ENCODE measurements around the gene MPO. TPM values are rescaled to one million over a fixed set of nuclear protein-coding genes. Genes with fewer than 3 reads are reported as not detected.
A peak's percentile ranks its signal among the peaks of the same experiment; 100 is the strongest.

The MPO gene
- total RNA-seq, 1 donor from 2014 or later = not detected

- H3K36me3 ChIP-seq = no peaks in the 10 kb centered on the region
- no peak overlapping the region for H3K27ac ChIP-seq
- no peaks in the 10 kb centered on the region for H3K9me3 ChIP-seq
- no peak for TF ChIP-seq POLR2A (IDR thresholded peaks at IDR 0.05)
- no peak for TF ChIP-seq POLR2AphosphoS5 (IDR thresholded peaks at IDR 0.05; ENCODE audit: insufficient read depth in 1 of 2, low read depth in 1 of 2)
- no peak for TF ChIP-seq CTCF (IDR thresholded peaks at IDR 0.05)
- H3K27me3 ChIP-seq = no peaks in the 10 kb centered on the region
- intact Hi-C loops (cut with DNase I) = no loop called here
- H3K4me3 ChIP-seq = no peak overlapping the region
- H3K4me1 ChIP-seq = peaks cover 7% of the 10 kb centered on the region
- DNase-seq (ENCODE audit: extremely low spot score in 2 of 2) = peak in 1 of 2 donors; percentile 83
These were observed 33.0 kb downstream of the MPO start for GRCh38 chr17:58247511-58248363.

- Histone ChIP-seq H3K4me1 (peaks cover 7% of the 10 kb centered on the region), H3K27me3 (no peaks in the 10 kb centered on the region), H3K4me3 (no peak overlapping the region), H3K36me3 (no peaks in the 10 kb centered on the region), H3K9me3 (no peaks in the 10 kb centered on the region), H3K27ac (no peak overlapping the region)
- intact Hi-C loops (cut with DNase I) = no loop called here
- DNase-seq (ENCODE audit: extremely low spot score in 2 of 2) = no peak
- TF ChIP-seq CTCF (IDR thresholded peaks at IDR 0.05) = no peak
- TF ChIP-seq POLR2A (IDR thresholded peaks at IDR 0.05) = no peak
- no peak for TF ChIP-seq POLR2AphosphoS5 (IDR thresholded peaks at IDR 0.05; ENCODE audit: insufficient read depth in 1 of 2, low read depth in 1 of 2)
These were observed 34.0 kb downstream of the MPO start for GRCh38 chr17:58246781-58247180.

- Histone ChIP-seq H3K9me3 (no peaks in the 10 kb centered on the region), H3K4me1 (peaks cover 7% of the 10 kb centered on the region), H3K36me3 (no peaks in the 10 kb centered on the region), H3K27me3 (no peaks in the 10 kb centered on the region), H3K27ac (no peak overlapping the region), H3K4me3 (no peak overlapping the region)
- no peak for DNase-seq (ENCODE audit: extremely low spot score in 2 of 2)
- no peak for TF ChIP-seq CTCF (IDR thresholded peaks at IDR 0.05)
- intact Hi-C loops (cut with DNase I) = no loop called here
These were observed 34.5 kb downstream of the MPO start for GRCh38 chr17:58246104-58246740.

- no peak for DNase-seq (ENCODE audit: extremely low spot score in 2 of 2)
These were observed 35.2 kb downstream of the MPO start for GRCh38 chr17:58245428-58246103.

More at GRCh38 chr17:58245428-58246103, 35.2 kb downstream of the MPO start:
- no peak overlapping the region for H3K27ac ChIP-seq
- no peaks in the 10 kb centered on the region for H3K9me3 ChIP-seq
- no peaks in the 10 kb centered on the region for H3K36me3 ChIP-seq
- peaks cover 7% of the 10 kb centered on the region for H3K4me1 ChIP-seq
- intact Hi-C loops (cut with DNase I) = no loop called here
- TF ChIP-seq POLR2AphosphoS5 (IDR thresholded peaks at IDR 0.05; ENCODE audit: insufficient read depth in 1 of 2, low read depth in 1 of 2) (no peak), CTCF (IDR thresholded peaks at IDR 0.05) (no peak), POLR2A (IDR thresholded peaks at IDR 0.05) (no peak)
- no peak overlapping the region for H3K4me3 ChIP-seq
- H3K27me3 ChIP-seq = no peaks in the 10 kb centered on the region

Measured in vagina (tissue), 2 donors.